ENCODE data around the gene PIP4K2C.

The PIP4K2C gene

GRCh38 chr12:57590864-57591781 is at the start of gene PIP4K2C:
TSS of gene PIP4K2C (plus strand) at chr12:57591192. CDS start at chr12:57591290, 98 bp downstream.
- DNase-seq (ENCODE audit: low spot score) = peak; percentile 80

- DNase-seq (ENCODE audit: low spot score) = no peak
These were observed 49.3 kb upstream of the PIP4K2C start for GRCh38 chr12:57541717-57542116.

- no peak for DNase-seq (ENCODE audit: low spot score)
These were observed 47.4 kb upstream of the PIP4K2C start for GRCh38 chr12:57543581-57543980.

GRCh38 chr12:57545809-57546437 is 45.1 kb upstream of the PIP4K2C start:
- no peak for DNase-seq (ENCODE audit: low spot score)

- DNase-seq (ENCODE audit: low spot score) = peak; percentile 98
These were observed 44.3 kb upstream of the PIP4K2C start, which contains the start of gene DCTN2 for GRCh38 chr12:57546438-57547287. TSS of gene DCTN2 (minus strand) at chr12:57547192. CDS start at chr12:57547063, 129 bp downstream.

GRCh38 chr12:57547288-57548012 is 43.5 kb upstream of the PIP4K2C start:
- DNase-seq (ENCODE audit: low spot score) = no peak

GRCh38 chr12:57548013-57548315 is 43.0 kb upstream of the PIP4K2C start:
- DNase-seq (ENCODE audit: low spot score) = no peak

- DNase-seq (ENCODE audit: low spot score) = no peak
These were observed 42.5 kb upstream of the PIP4K2C start for GRCh38 chr12:57548488-57548887.

GRCh38 chr12:57549203-57549908 is 41.6 kb upstream of the PIP4K2C start:
- DNase-seq (ENCODE audit: low spot score) = no peak

GRCh38 chr12:57549909-57550640 is 40.9 kb upstream of the PIP4K2C start, which contains the start of gene KIF5A:
TSS of gene KIF5A (plus strand) at chr12:57550044. CDS start at chr12:57550272, 228 bp downstream.
- DNase-seq (ENCODE audit: low spot score) = peak; percentile 74

- no peak for DNase-seq (ENCODE audit: low spot score)
These were observed 40.1 kb upstream of the PIP4K2C start for GRCh38 chr12:57550641-57551549.

- no peak for DNase-seq (ENCODE audit: low spot score)
These were observed 39.2 kb upstream of the PIP4K2C start for GRCh38 chr12:57551637-57552305.

- no peak for DNase-seq (ENCODE audit: low spot score)
These were observed 38.7 kb upstream of the PIP4K2C start for GRCh38 chr12:57552306-57552651.

GRCh38 chr12:57552835-57553313 is 38.1 kb upstream of the PIP4K2C start:
- no peak for DNase-seq (ENCODE audit: low spot score)

GRCh38 chr12:57553343-57554202 is 37.4 kb upstream of the PIP4K2C start:
- DNase-seq (ENCODE audit: low spot score) = no peak

GRCh38 chr12:57554453-57554852 is 36.5 kb upstream of the PIP4K2C start:
- DNase-seq (ENCODE audit: low spot score) = no peak

- DNase-seq (ENCODE audit: low spot score) = no peak
These were observed 36.1 kb upstream of the PIP4K2C start for GRCh38 chr12:57554897-57555296.

GRCh38 chr12:57558864-57559263 is 32.1 kb upstream of the PIP4K2C start:
- DNase-seq (ENCODE audit: low spot score) = no peak

Data from Ammon's horn (tissue), 1 donor.